Colon (tissue), 2 donors: Measurements from ENCODE around the gene VEGFD.

Source experiments
- FAIRE-seq: peaks from 2 replicates; lab custom pipeline; 2012; peaks lifted over from hg19 to GRCh38; lab: Jason Lieb, UNC
- donor health status: control.
- donor health status: control.

VEGFD gene, protein sequence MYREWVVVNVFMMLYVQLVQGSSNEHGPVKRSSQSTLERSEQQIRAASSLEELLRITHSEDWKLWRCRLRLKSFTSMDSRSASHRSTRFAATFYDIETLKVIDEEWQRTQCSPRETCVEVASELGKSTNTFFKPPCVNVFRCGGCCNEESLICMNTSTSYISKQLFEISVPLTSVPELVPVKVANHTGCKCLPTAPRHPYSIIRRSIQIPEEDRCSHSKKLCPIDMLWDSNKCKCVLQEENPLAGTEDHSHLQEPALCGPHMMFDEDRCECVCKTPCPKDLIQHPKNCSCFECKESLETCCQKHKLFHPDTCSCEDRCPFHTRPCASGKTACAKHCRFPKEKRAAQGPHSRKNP

DNA sequence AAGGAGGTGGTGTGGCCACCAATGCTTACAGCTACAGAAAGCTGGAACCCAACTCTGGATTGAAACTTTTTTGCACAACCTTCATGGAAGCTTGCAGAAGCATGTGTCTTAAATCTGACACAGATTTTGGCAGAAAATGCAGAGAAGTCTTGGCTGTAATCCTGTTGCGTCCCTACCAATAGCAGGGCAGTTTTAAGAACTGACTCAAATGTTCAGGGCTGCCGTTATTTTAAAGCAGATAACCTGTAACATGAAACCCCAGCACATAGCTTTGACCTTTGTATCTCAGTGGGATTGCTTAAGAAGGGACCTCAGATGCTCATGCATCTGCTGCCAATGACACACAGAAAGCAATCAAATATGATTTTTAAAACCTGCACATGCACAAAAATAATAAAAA is at the start of gene VEGFD:
Gene VEGFD, minus strand, starts transcription at position 110 of the 400 bp plus-strand sequence. CDS start 467 bp downstream, outside the sequence.
- FAIRE-seq = no peak

DNA sequence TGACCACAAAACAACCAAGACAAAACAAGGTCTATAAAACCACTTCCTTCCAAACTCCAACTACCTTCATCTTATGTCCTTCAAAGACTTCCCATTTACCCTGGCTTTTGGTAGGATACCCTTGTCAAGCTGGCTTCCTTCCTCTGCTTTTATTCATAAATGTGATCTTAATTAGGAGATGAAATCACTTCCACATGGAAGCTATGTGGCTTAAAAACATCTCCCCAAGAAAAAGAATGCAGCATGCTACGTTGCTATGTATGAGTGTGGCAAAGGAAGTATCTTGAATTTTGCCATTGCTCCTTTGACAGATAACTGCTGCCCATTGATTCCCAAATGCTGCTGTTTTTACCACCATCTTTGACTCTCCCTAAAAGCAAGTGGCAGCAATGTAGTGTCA is 46.4 kb upstream of the VEGFD start:
- FAIRE-seq = no peak

DNA sequence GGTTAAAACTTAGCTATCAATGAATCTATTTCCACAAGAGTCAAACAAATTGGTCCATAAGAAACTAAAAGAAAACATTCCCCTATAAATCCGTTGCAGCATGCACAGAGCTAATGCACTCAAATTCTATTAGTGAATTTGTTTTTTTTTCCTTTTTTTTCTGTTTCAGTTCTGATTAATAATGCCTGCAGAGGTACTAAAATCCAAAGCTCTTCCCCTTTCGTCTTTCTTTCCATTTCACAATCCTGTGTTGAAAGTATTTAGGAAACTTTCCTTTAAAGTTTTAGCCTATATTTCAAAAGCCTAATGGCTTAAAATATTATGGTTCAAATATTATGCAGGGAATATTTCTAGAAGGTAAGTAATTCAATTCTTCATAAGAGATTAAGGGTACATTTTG is 45.9 kb upstream of the VEGFD start:
- peak; percentile 41 for FAIRE-seq

DNA sequence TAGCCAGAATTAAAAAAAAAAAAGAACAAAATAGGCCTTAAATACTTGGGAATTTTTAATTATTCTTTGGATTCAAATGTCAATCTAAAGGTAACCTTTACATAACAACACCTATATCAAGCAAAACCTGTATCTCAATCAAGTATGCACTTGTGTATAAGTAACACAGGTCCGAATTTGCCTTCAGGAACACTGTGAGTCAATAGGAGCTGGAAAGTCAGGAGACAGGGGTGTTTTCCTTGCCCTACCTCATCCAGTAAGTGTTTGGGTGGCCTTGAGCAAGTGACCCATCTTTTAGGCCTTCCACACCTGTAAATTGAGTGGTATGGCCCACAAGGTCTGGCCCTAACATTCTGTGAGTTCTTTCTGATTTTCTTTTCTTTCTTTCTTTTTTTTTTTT is 40.8 kb upstream of the VEGFD start:
- no peak for FAIRE-seq

DNA sequence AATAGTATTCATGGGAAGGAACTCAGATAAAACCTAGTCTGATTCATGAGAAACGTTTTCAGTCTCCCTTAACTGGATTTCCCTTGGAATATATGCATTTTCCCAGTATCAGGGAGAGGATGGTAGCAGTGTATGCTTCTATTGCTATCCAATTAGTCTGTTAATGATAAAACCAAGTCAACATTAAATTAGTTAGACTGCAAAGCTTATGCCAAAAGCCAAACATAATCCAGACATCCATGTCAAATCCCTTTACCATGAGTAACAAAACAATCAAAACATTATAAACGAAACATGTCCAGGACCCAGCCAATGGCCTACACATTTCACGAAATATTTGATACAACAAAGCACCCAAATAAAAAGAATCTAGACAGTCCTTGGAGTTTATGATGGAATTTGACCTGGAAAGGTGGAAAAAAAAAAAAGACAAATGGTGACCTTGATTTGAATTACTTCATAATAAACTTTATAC is 34.5 kb upstream of the VEGFD start:
- no peak for FAIRE-seq

DNA sequence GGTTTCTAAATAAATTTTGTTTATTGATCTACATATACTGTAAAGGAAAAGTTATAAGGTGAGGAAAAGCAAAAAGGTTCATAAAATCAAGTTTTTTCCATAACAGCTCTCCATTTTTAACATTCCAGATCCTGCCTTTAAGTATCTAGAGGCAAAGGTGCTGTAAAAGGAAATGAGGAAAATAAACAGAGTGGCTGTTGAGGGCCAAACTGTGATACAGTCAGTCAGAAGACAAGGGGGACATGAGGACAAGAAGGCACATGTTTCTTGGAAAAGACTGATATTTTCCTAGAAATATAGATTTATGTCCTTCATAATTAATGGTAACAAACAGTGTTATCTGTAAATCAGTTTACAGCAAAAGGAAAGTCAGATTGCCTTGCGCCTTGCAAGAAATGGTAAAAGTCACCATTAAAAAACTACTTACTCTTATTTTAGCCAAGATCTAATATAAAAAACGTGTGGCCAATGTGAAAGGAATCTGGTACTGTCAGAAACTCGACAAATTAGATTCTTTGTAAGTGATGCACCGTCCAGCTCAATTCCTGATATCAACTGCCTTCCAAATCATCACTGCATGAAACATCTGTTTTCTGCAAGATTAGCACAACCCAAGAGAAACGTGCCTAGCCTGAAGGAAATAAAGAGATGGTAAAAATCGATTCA is 34.0 kb upstream of the VEGFD start:
- FAIRE-seq = no peak

DNA sequence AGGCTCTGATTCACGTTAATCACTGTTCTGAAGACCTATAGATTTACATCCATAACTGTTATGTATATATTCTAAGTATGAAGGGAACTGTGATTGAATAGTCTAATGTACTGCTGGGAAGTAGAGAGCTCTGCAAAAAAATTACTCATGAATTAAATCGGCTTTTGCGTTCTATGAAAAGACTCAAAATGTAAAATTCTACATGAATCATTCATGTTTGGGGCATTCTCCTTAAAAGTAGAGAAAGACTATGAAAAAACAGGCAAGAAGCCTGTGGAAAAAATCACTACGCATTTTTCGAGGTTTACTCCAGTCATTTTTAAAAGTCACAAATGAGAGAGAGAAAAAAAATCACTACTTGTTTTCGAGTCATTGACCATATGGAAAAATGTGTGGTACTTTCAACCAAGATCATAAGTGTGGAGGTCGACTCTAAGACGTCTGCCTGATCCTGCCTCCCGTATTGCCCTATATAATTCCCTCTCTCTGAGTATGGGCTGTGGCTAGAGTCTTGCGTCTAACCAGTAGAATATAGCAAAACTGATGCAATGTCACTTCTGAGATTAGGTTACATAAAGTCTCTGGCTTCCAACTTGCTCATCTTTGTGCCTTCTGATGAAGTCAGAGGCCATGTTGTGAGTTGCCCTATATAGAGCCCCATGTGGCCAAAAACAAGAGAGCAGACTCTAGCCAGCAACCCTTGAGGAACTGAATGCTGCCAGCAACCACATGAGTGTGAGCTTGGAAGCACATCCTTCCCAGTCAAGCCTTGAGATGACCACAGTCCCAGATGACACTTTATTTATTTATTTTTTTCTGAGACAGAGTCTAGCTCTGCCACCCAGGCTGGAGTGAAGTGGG is 32.1 kb upstream of the VEGFD start:
- no peak for FAIRE-seq

DNA sequence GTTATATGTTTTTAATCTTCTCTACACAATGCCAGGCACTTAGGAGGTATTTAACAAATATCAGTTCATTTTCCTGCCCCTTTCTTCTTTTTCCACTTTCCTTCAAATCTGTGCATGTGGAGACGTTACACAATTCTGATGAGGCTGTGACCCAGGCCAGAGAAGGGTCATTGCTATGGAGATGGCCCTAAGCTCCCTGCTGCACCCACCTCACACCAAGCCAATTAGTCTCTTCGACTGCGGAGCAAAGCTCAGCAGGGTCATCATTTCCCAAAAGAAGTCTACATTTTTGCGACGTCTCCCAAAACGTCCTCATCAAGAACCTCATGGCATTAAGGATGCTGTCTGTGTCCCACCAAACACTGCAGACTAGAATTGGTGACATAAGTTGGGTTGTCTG is 28.9 kb upstream of the VEGFD start:
- no peak for FAIRE-seq

DNA sequence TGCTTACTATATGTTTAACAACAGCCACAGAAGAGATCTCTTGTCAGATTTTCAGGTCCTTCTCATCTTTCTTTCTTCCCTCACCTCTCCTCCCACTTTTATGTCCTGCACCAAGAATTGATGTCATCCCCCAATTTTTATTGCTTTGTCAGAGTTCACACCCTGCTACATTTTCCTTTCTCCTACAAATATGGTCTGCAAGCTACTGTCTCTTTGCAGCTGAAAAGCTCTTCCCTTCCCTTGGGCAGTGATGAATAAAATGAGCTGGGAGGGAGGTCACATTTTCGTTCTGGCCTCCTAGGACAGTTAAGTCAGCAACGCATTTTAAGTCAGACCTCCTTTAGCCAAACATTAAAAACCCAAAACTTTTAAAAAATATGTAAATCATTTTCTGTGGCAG is 26.7 kb upstream of the VEGFD start:
- no peak for FAIRE-seq

DNA sequence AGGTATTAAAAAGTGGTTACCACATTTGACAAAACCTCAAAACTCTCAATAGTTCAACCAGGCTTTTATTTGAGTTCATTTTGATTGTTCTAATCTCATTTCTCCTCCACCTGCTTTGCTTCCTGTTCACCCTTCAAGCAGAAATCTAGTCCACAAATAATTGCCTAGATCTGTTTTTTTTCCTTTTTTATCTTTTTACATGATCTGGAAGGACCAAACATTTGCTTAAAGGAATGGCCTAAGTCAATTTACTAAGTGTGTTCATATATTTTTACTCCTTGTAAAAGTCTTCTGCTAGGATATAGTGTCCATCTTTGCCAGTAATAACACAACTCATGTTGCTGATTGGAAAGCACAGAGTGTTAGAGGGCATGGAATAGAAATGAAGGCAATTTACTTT is 26.2 kb upstream of the VEGFD start:
- no peak for FAIRE-seq

DNA sequence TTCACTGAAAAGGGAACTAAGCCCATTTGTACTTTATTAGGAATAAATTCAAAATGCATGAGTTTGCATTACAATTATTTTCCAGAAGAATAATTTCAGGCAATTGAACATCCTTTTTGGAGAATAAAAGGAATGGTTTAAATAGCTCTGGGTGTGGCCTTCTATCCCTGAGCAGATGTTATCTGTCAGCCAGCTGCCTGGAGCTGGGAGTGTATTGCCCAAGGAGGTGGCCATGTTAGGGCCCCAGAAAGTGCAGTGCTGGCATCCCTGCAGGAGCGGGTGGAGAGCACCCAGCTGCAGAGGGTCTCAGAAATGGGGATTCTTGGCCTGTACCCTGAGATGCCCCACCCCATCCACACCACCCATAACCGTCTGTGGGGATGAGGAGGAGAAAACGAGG is 21.6 kb upstream of the VEGFD start:
- no peak for FAIRE-seq

DNA sequence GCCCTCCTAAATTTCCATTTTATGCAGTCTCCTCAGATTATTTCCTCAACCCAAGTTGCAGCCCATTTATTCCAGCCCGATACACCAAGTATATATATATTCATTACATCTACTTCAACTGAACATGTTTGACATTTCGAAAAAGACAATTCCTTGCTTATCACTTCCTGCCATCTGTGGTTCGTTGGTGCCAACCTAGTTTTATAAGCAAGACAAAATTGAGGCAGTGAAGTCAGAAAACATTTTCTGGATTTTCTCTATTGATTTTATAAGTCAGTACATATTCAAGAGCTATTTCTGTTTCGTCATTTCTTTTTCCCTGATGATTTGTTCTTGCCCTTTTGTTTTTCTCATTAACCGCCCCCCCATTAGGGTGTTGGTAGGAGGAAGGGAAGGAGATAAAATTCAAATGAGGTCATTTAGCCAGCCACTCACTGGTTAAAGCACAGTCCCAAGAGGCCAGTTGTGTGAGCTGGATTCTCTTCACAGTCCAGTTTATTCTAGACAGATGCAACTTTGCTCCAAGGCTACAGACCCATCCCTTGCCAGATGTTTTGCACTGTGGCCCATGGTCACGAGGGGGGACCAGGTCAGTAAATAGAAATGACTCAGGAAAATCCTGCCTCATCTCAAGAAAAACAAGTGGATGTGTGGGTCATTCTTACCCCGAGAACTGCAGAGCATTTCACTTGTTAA is 20.3 kb upstream of the VEGFD start:
- no peak for FAIRE-seq

DNA sequence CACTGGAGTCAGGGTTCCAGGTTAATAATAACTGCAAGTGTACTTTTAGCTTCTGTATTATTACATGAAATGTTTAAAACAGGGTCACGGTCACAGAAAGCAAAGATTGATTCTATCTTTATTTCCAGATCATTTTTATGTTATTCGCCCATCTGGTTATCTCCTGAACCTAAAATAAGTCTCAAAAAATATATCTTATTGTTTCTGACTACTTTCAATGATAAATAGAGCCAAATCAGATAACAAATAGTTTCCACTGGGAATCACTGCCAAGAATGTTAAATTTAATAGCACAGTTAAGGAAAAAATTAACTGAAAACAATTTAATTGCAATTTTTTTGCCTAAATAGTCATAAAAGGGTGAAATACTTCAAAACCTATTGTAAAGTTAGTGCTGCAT is 17.2 kb upstream of the VEGFD start:
- peak; percentile 18 for FAIRE-seq

DNA sequence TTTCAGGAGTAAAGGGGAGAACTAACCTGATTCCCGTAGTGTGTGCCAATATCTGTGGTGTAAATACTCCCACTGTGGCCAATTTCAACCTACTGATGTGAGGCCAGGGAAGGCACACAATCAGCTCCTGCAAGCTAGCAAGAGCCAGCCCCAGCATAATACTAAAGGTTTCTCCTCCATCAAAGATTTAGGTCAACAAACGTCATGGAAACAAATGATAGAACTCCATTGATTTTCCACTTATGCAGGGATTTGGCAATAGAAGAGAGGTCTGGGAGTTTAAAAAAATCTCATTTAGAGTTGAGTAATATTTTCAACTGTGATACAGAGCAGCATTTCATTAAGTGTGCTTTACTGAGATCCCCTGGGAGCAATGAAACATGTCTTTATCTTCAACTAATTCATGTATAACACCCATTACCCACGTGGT is 15.8 kb upstream of the VEGFD start:
- FAIRE-seq = no peak

DNA sequence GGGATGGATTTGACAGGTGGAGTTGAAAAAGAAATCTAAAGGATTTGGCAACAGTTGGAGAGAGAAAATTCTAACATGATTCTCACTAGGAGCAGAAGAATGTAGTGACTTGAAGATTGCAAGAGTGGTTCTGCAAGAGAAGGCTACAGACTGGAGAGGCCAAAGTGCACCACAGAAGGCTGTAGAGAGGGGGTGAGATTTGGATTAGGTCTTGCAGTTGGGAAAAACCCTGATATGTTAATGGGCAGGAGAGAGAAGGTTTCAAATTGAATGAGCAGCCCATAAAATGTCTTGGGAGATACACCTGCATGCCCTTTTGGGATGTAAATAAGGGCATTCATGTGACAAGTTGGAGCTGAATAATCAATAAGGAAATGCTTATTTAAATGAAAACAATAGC is 14.7 kb upstream of the VEGFD start:
- FAIRE-seq = no peak

DNA sequence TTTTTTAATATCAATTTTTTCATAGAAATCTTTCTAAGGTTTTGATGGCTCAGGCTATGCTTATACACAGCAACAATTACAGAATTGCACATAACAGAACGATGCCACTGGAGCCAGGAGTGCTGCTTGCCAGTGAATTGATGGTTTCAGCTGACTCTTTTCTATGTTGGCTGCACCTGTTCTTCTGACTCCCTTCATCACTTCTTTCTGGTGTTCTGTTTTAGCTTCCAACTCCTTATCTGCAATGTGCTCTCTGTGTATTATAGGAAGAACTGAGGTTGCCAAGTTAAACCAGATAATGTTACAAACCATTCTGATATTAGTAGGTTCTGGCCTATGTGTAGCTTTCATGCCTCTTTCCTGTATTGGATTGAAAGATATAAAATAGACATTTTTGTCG is 11.6 kb upstream of the VEGFD start:
- no peak for FAIRE-seq

DNA sequence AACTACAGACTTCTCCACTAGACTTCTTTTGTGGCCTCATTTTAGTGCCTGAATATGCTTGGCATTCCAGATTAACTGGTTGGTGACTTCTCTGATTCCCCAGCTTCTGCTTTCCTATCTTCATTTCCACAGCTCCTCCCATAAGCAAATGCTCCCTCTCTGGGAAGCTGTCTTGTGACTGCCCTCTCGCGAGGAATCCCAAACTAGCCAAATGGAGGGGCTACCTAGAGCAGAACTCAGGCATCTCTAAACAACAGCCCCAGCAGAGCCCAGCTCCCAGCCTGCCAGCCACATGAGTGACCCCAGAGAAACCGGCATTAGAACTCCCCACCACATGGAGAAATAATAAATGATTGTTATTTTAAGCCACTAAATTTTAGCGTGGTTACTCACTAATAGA is 7.6 kb upstream of the VEGFD start:
- FAIRE-seq = no peak

DNA sequence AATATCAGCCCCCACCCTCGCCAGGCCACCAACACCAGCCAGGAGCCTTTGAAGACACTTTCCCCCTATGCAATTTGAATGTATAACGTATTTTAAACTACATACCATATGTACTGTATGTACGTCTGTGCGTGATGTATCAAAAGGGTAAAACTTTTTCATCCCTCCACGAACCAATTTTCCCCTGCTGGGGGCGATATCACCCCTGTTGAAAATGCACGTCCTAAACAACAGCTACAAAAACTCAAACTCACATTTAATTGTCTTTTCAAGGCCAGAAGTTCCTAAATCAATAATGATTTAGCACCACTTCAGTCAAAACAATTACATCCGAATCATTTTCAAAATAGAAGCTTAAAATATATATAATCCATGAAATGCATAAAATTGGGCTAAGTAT is 1.4 kb downstream of the VEGFD start:
- FAIRE-seq = no peak

DNA sequence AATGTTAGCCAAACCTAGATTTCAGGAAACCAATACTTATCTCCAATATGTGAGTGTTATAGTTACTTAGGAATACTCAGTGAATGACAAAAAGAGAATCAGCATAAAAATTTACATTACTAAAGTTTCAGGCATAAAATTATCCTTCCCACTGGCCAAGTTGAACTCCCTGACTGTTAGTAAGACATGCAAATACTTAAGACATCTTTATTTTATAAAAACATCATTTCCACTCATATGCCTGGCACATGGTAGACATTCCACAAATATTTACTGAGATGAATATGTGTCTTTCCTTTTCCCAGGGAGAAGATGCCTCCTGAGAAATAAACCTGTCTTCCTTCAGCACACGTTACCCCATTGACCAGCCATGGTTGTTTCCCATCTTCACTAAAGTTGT is 7.3 kb downstream of the VEGFD start:
- FAIRE-seq = no peak

DNA sequence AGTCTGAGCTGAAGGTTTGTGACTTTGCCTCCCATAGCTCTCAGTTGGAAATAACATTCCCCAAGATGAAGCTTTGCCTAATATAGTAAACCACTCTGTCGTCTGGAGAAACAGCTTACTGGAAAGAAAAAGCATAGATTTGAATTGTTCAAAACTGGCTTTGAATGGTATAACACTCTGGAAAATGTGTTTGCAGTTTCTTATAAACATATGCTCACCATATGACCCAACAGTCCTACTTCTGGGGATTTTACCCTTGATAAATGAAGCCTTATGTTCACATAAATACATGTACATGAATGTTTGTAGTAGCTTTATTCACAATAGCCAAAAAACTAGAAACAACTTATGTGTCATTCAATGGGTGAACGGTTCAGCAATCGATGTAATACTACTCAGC is 10.2 kb downstream of the VEGFD start:
- no peak for FAIRE-seq

DNA sequence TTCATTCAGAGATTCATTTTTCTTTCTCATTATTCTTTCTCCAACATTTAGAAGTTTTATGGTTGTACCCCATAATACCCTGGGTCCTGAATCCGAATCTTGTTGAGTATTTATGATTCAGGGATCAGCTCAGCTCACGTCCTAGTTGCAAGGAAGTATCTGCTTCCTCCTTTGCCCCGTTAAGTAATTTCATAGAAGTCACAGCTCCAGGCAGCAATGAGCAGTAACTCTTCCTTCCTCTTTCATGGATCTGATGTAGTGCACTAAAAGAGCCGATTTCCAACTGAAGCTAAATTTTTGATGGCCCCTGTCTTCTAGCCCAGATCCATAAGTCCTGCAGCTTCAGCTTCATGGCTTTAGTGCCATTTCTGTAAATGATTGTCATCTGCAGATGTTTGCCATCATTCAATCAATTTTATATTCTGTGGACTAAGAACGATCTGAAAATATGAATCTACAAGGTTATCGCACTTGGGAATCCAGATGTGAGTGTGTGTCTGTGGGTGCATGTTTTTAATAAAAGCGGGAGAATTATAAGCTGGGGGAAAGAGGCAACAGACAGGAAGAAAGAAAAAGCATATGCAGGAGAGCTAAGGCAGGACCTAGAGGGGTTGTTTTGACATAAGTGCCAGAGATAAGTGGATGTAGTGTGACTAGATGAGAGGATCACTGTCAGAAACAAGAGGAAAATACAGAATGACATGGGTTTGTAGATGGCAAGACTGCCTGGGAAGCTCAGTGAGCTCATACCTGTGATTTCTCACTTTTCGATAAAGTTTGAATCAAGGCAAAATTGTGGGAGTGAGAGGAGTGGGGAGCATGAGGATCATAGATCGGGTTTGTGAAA is 17.5 kb downstream of the VEGFD start:
- no peak for FAIRE-seq
